OCI-LY1 (cell line): ENCODE data around the gene ANGPTL8.

Source experiments
- CTCF ChIP-seq: fragments of 200-600 bp; sonication (generic), shearing (Covaris generic); IDR thresholded peaks from 2 replicates; pipeline ENCODE4 v1.5.1; 2017; ENCODE audit warnings: mild to moderate bottlenecking, antibody characterized with exemption, low read length, moderate library complexity, mixed read lengths
- EZH2 ChIP-seq: fragments of 200-600 bp; sonication (generic), shearing (Covaris generic); IDR thresholded peaks from 2 replicates; pipeline ENCODE4 v1.8.0; 2017; ENCODE audit warnings: borderline replicate concordance, mixed run types, mild to moderate bottlenecking, antibody characterized with exemption, low read length, moderate library complexity, mixed read lengths

- TF ChIP-seq CTCF: no peak
- TF ChIP-seq EZH2: no peak
Measured at GRCh38 chr19:11205939-11206570, 33.4 kb upstream of the ANGPTL8 start.
